Activated CD4-positive, alpha-beta memory T cell treated with anti-CD3 and anti-CD28 coated beads, Interleukin-2, amount 10 ng/mL, durations not matched to agents 7 days and 5 days (primary cell): ENCODE results near the gene PCNX3. TPM values are rescaled to one million over a fixed set of nuclear protein-coding genes. Genes with fewer than 3 reads are reported as not detected.

Experiments
- CTCF ChIA-PET: fragments of 350-600 bp; sonication (Branson Sonifier 250); formaldehyde crosslinking; loops from one replicate; lab custom pipeline; 2021; ENCODE audit warnings: antibody characterized with exemption, inconsistent platforms; lab: Charles Lee
- POLR2A ChIA-PET: fragments of 350-600 bp; sonication (Branson Sonifier 250); formaldehyde crosslinking; loops from one replicate; lab custom pipeline; 2021; ENCODE audit warnings: antibody characterized with exemption; lab: Charles Lee
- DNase-seq: peaks from one replicate; pipeline ENCODE4 v3.0.0-alpha.2; 2020
- H3K27ac Mint-ChIP-seq: one replicate; pipeline ENCODE4 v1.8.0; 2021; ENCODE audit warnings: mild to moderate bottlenecking, mixed read lengths
- H3K27me3 Mint-ChIP-seq: one replicate; pipeline ENCODE4 v1.8.0; 2021; ENCODE audit warnings: mixed read lengths
- H3K36me3 Mint-ChIP-seq: one replicate; pipeline ENCODE4 v1.8.0; 2021; ENCODE audit warnings: low read depth, mixed read lengths
- H3K4me1 Mint-ChIP-seq: one replicate; pipeline ENCODE4 v1.8.0; 2021; ENCODE audit warnings: mixed read lengths
- H3K4me3 Mint-ChIP-seq: one replicate; pipeline ENCODE4 v1.8.0; 2021; ENCODE audit warnings: mild to moderate bottlenecking, mixed read lengths
- H3K9me3 Mint-ChIP-seq: one replicate; pipeline ENCODE4 v1.8.0; 2021; ENCODE audit warnings: mixed read lengths
- total RNA-seq, 2 experiments: library from RNA; stranded (reverse); gene quantifications; one replicate each; pipeline ENCODE4 v1.2.3, GENCODE V29; 2021

PCNX3 gene
- total RNA-seq, 2 experiments from 2014 or later: 39.8 to 40.3 TPM

- no peak overlapping the region for H3K27ac Mint-ChIP-seq
- ChIA-PET CTCF (no interaction called here), POLR2A (no interaction called here)
- H3K9me3 Mint-ChIP-seq: no peaks in the 10 kb centered on the region
- no peaks in the 10 kb centered on the region for H3K27me3 Mint-ChIP-seq
- H3K36me3 Mint-ChIP-seq: peaks cover 64% of the 10 kb centered on the region
- DNase-seq: no peak
- H3K4me1 Mint-ChIP-seq: peaks cover 38% of the 10 kb centered on the region
- no peak overlapping the region for H3K4me3 Mint-ChIP-seq
Measured at GRCh38 chr11:65606876-65607613, 8.5 kb upstream of the PCNX3 start.

DNA sequence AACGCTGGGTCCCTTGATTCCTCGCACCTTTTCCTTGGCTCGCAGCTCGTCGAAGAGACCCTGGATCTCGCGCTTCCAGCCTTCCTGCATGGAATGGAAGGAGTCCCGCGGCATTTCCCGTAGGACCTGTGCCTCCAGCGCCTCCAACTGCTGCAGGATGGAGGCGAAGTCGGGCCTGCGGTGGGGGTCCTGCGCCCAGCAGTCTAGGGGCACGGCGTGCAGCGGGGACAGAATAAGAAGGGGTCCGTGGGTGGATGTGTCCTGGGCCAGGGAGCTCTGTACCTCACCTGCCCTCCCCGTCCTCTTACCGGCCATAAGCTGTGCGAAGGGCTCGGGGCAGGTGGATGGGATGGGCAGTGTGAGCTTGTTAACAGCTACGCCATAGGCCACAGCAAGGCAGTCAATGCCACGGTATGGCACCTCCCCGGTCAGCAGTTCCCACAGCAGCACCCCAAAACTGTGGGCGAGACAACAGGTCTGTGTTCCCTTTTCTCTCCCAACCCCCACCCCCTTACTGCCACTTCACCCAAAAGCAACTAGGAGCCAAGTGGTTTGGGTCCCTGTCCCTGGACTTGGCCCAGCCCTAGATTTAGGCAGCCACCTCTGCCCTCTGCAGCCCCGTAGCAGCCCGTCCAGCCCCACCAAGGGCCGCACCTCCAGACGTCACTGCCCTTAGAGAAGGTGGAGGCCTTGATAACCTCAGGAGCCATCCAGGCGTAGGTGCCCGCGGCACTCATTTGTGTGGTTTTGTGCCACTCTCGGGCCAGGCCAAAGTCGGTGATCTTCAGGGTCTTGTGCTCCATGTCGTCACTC lies 7.8 kb upstream of the PCNX3 start:
- no peaks in the 10 kb centered on the region for H3K27me3 Mint-ChIP-seq
- H3K4me1 Mint-ChIP-seq: peaks cover 45% of the 10 kb centered on the region
- H3K4me3 Mint-ChIP-seq: no peak overlapping the region
- ChIA-PET CTCF (no interaction called here), POLR2A (interaction anchor here (1.4 kb wide), 1 partner anchor 172 kb away, joined by 3 read pairs; no protein-coding TSS in a partner anchor)
- no peaks in the 10 kb centered on the region for H3K9me3 Mint-ChIP-seq
- peak overlapping the region; percentile 16 for H3K27ac Mint-ChIP-seq
- H3K36me3 Mint-ChIP-seq: peaks cover 69% of the 10 kb centered on the region
- DNase-seq: no peak

DNA sequence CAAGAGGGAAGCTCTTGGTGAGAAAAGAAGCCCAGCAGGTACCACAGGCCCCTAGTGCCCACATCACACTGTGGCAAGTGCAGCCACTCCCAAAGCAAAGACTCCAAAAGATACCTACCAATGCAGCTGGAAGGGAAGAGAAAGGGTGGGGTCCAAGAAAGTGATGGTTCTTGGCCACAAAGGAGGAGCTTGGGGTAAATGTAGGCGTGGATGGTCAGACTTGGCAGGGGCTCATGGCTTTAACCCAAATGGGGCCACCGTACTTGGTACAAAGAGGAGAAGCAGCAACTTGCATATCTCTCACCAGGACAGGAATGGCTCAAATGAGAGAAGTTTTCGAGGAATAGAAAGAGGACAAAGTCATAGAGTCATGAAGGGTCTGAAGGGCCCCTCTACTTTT lies 6.3 kb upstream of the PCNX3 start:
- H3K4me3 Mint-ChIP-seq: no peak overlapping the region
- no peaks in the 10 kb centered on the region for H3K27me3 Mint-ChIP-seq
- peaks cover 50% of the 10 kb centered on the region for H3K4me1 Mint-ChIP-seq
- DNase-seq: no peak
- CTCF ChIA-PET: interaction anchor here (1.3 to 1.5 kb wide), 2 partner anchors 15 to 21 kb away, joined by 4 to 5 read pairs; no protein-coding TSS in a partner anchor
- H3K27ac Mint-ChIP-seq: peak overlapping the region; percentile 62
- H3K9me3 Mint-ChIP-seq: no peaks in the 10 kb centered on the region
- peaks cover 64% of the 10 kb centered on the region for H3K36me3 Mint-ChIP-seq
- POLR2A ChIA-PET: interaction anchor here (1.1 to 1.6 kb wide), 6 partner anchors 13 to 249 kb away, joined by 3 to 8 read pairs (median 4); partner anchors contain the start of genes CFL1 and KCNK7

- H3K36me3 Mint-ChIP-seq: peaks cover 63% of the 10 kb centered on the region
- H3K9me3 Mint-ChIP-seq: no peaks in the 10 kb centered on the region
- POLR2A ChIA-PET: interaction anchor here (1.1 to 1.6 kb wide), 5 partner anchors 14 to 249 kb away, joined by 3 to 8 read pairs (median 3); partner anchors contain the start of genes CFL1 and KCNK7
- no peak overlapping the region for H3K4me3 Mint-ChIP-seq
- H3K4me1 Mint-ChIP-seq: peaks cover 50% of the 10 kb centered on the region
- CTCF ChIA-PET: interaction anchor here (0.6 to 1.5 kb wide), 3 partner anchors 16 to 412 kb away, joined by 3 to 5 read pairs (median 4); no protein-coding TSS in a partner anchor
- H3K27ac Mint-ChIP-seq: peak overlapping the region; percentile 62
- DNase-seq: no peak
- no peaks in the 10 kb centered on the region for H3K27me3 Mint-ChIP-seq
Measured at GRCh38 chr11:65609665-65610064, 5.9 kb upstream of the PCNX3 start.

- POLR2A ChIA-PET: interaction anchor here (0.6 to 1.6 kb wide), 7 partner anchors 14 to 413 kb away, joined by 3 to 8 read pairs (median 3); partner anchors contain the start of genes EHBP1L1 and KCNK7
- H3K27ac Mint-ChIP-seq: peak overlapping the region; percentile 8
- DNase-seq: no peak
- no peak overlapping the region for H3K4me3 Mint-ChIP-seq
- no peaks in the 10 kb centered on the region for H3K9me3 Mint-ChIP-seq
- CTCF ChIA-PET: interaction anchor here (0.6 to 0.7 kb wide), 3 partner anchors 22 to 412 kb away, joined by 3 read pairs; no protein-coding TSS in a partner anchor
- H3K4me1 Mint-ChIP-seq: peaks cover 50% of the 10 kb centered on the region
- H3K36me3 Mint-ChIP-seq: peaks cover 58% of the 10 kb centered on the region
- no peaks in the 10 kb centered on the region for H3K27me3 Mint-ChIP-seq
Measured at GRCh38 chr11:65610404-65610803, 5.2 kb upstream of the PCNX3 start.

- H3K4me3 Mint-ChIP-seq: peak overlapping the region; percentile 97
- H3K4me1 Mint-ChIP-seq: peaks cover 50% of the 10 kb centered on the region
- ChIA-PET CTCF (interaction anchor here (0.6 to 0.7 kb wide), 3 partner anchors 15 to 295 kb away, joined by 3 read pairs; partner anchors contain the start of gene KCNK7), POLR2A (interaction anchor here (0.7 to 1.5 kb wide), 4 partner anchors 23 to 101 kb away, joined by 3 to 4 read pairs (median 3); partner anchors contain the start of gene EHBP1L1)
- DNase-seq: no peak
- peaks cover 54% of the 10 kb centered on the region for H3K36me3 Mint-ChIP-seq
- H3K27me3 Mint-ChIP-seq: no peaks in the 10 kb centered on the region
- peak overlapping the region; percentile 47 for H3K27ac Mint-ChIP-seq
- no peaks in the 10 kb centered on the region for H3K9me3 Mint-ChIP-seq
Measured at GRCh38 chr11:65611028-65611757, 4.4 kb upstream of the PCNX3 start.

DNA sequence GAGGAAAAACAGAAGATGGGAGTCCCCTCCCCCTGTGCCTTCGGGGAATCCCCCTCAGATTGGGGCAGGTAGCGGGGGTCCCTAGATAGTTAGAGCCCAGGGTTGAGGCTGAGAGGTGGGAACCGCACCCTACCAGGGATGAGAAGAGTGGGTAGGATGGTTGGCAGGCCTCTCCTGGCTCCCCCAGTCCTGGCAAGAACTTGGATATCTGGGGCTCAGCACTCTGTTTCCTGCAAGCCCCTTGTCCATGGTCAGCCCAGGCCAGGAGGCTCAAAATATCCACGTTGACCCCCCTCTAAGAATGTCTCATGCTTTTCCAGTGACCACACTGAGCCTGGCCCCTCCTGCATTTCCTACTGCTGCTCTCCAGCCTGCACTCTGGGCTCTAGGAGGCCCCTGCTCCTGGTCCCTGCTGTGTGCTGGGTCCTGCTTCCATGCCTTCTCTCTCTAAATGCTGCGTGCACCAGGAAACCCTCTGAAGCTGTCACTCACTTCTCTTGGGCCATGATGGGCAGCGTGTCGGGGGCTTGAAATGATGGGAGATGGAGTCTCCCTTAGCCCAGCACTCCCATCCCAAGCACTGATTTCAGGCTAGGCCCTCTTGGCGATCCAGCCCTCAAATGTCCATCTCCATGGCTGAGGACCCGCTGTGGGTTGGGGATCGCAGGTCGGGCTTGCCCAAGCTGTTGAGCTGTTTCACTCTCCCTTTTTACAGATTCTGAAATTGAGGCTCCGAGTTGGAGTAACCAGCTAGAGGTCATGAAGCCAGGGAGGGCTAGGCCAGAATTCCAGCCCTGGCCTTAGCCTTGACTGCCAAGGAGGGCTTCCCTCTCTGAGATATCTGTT lies 3.6 kb upstream of the PCNX3 start:
- H3K4me3 Mint-ChIP-seq: peak overlapping the region; percentile 97
- H3K4me1 Mint-ChIP-seq: peaks cover 56% of the 10 kb centered on the region
- no peaks in the 10 kb centered on the region for H3K27me3 Mint-ChIP-seq
- POLR2A ChIA-PET: interaction anchor here (0.7 to 6.9 kb wide), 12 partner anchors 8 to 107 kb away, joined by 3 to 82 read pairs (median 6); partner anchors contain the start of genes EHBP1L1, FAM89B, KCNK7 and SIPA1
- H3K27ac Mint-ChIP-seq: peak overlapping the region; percentile 95
- peaks cover 54% of the 10 kb centered on the region for H3K36me3 Mint-ChIP-seq
- no peaks in the 10 kb centered on the region for H3K9me3 Mint-ChIP-seq
- DNase-seq: no peak
- CTCF ChIA-PET: interaction anchor here (1.4 to 2.0 kb wide), 2 partner anchors 24 to 71 kb away, joined by 6 to 9 read pairs; no protein-coding TSS in a partner anchor

DNA sequence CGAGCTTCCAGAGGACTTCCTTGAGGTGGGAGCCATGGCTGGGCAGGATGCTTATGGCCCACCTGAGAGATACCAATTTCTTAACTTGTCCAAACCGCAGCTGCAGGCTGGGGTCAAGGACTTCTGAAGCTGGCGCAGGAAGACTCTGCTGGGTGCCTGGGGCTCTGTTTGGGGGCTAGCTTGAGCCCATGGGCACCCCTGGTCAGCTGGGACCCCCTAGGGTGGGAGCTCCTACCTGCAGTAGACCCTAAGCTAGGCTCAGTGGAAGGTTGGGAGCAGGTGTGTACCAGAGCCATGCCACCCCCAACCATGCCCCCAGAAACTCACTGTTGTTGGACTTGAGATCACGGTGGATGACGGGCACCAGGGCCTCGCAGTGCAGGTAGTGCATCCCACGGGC lies 2.9 kb upstream of the PCNX3 start:
- Mint-ChIP-seq H3K9me3 (no peaks in the 10 kb centered on the region), H3K27me3 (no peaks in the 10 kb centered on the region), H3K4me1 (peaks cover 63% of the 10 kb centered on the region), H3K27ac (peak overlapping the region; percentile 95), H3K36me3 (peaks cover 52% of the 10 kb centered on the region), H3K4me3 (peak overlapping the region; percentile 97)
- POLR2A ChIA-PET: interaction anchor here (0.7 to 6.9 kb wide), 18 partner anchors 9 to 247 kb away, joined by 3 to 82 read pairs (median 5); partner anchors contain the start of genes EHBP1L1, FAM89B, FRMD8 and KCNK7
- DNase-seq: no peak
- CTCF ChIA-PET: interaction anchor here (0.6 to 2.0 kb wide), 4 partner anchors 18 to 288 kb away, joined by 4 to 9 read pairs (median 6); no protein-coding TSS in a partner anchor

- peak; percentile 26 for DNase-seq
- Mint-ChIP-seq H3K27ac (peak overlapping the region; percentile 95), H3K4me3 (peak overlapping the region; percentile 97), H3K9me3 (no peaks in the 10 kb centered on the region), H3K36me3 (peaks cover 47% of the 10 kb centered on the region), H3K4me1 (peaks cover 61% of the 10 kb centered on the region), H3K27me3 (no peaks in the 10 kb centered on the region)
- ChIA-PET CTCF (interaction anchor here (0.6 to 2.8 kb wide), 5 partner anchors 19 to 289 kb away, joined by 4 to 22 read pairs (median 6); partner anchors contain the start of genes FAM89B and ZNRD2), POLR2A (interaction anchor here (0.7 to 6.9 kb wide), 21 partner anchors 9 to 517 kb away, joined by 3 to 82 read pairs (median 5); partner anchors contain the start of genes EHBP1L1, FAM89B, FRMD8 and KCNK7)
Measured at GRCh38 chr11:65613091-65613928, 2.3 kb upstream of the PCNX3 start.

DNA sequence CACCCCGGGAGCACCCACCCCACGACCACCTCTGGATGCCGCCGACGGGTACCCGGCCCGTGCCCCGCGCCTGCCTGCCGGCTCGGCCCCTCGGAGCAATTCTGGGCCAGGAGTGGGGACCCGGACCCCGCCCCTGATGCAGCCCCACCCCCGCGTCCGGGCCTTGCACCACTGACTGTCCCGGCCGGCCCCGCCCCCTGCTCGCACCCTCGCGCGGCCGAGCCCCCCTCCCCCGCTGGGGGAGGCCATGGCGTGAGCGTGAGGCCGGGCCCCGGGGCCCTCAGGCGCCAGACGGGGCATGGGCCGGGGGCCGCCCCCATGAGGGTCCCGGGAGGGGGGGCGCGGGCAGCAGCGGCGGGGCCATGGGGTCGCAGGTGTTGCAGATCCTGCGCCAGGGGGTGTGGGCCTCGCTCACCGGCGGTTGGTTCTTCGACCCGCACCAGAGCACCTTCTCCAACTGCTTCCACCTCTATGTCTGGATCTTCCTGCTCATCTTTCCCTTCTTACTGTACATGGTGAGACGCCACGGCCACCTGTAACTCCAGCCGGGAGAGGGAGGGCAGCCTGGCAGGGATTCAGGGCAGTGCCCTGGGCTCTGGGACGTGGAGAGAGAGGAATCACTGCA lies 486 bp downstream of the PCNX3 start:
- H3K4me3 Mint-ChIP-seq: peak overlapping the region; percentile 98
- DNase-seq: peak; percentile 67
- H3K36me3 Mint-ChIP-seq: peaks cover 43% of the 10 kb centered on the region

More for the DNA sequence above, 486 bp downstream of the PCNX3 start:
- POLR2A ChIA-PET: interaction anchor here (0.9 to 6.9 kb wide), 28 partner anchors 10 to 499 kb away, joined by 3 to 82 read pairs (median 9); partner anchors contain the start of genes CCDC85B, CFL1, EHBP1L1 and FAM89B
- Mint-ChIP-seq H3K4me1 (peaks cover 39% of the 10 kb centered on the region), H3K27ac (peak overlapping the region; percentile 95), H3K27me3 (no peaks in the 10 kb centered on the region), H3K9me3 (no peaks in the 10 kb centered on the region)
- CTCF ChIA-PET: interaction anchor here (0.6 to 2.8 kb wide), 9 partner anchors 10 to 307 kb away, joined by 3 to 22 read pairs (median 7); partner anchors contain the start of genes FAM89B, MUS81, SIPA1 and ZNRD2
